NB4 (cell line): ENCODE results near the gene CNTN4.

Source experiments
- CTCF ChIP-seq: IDR thresholded peaks from one replicate; pipeline ENCODE4 v1.5.1; 2012; ENCODE audit warnings: low read depth, low read length
- MAX ChIP-seq: IDR thresholded peaks from 2 replicates; pipeline ENCODE4 v1.6.1; 2011; ENCODE audit warnings: low read depth, low read length
- MYC ChIP-seq: IDR thresholded peaks from 2 replicates; pipeline ENCODE4 v1.6.1; 2011; ENCODE audit warnings: low read depth, low read length
- POLR2A ChIP-seq: IDR thresholded peaks from 2 replicates; pipeline ENCODE4 v1.6.1; 2011; ENCODE audit warnings: mild to moderate bottlenecking; ENCODE audit not compliant: insufficient read length; ENCODE audit errors: extremely low read depth

- TF ChIP-seq CTCF (no peak), POLR2A (no peak), MAX (no peak), MYC (no peak)
These were observed 886.2 kb downstream of the CNTN4 start for GRCh38 chr3:2984831-2985220.
